Right forelimb (tissue), 1 donor: Measurements from ENCODE around the gene TBC1D5.
"Not testable (repeated sequence)": the region's sequence is repeated elsewhere in the genome, so short reads cannot be mapped to it uniquely, and the experiment has no call there.

ENCODE experiments used
- DNase-seq: peaks from one replicate; pipeline ENCODE4 v3.0.0-alpha.2; 2018

TBC1D5 gene

DNA sequence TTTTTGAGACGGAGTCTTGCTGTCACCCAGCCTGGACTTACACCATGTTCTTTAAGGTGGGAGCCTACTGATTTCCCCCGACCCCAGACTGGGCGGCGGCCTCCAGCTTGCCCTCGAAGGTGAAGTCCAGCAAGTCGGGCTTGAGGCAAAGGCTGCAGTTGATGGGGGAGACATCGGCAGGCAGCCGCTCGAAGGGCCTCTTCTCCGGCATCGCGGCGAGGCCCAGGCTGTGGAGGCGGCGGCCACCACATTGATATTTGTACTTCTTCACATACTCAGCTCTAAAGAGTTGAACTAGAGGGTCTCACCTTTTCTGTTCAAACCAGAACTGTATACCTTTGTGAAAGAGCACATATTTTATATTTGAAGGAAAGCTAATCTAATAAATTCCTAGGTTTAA, 36.4 kb downstream of the TBC1D5 start:
- not testable (repeated sequence) for DNase-seq

DNA sequence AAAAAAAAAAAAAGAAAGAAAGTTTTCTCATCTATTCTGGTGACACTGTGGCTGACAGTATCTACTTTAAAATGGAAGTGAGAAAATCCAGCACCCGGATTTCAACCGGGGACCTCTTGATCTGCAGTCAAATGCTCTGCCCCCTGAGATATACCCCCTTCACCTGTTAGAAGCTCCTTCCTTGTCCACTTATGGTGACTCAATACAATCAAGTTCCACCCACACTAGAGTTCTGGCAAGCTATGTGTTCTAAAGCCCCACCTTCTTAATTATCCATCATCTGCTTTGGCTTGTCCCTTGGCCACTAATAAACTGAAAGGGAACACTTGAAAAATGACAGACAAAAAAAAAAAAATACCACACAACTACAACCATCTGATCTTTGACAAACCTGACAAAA, 42.6 kb downstream of the TBC1D5 start:
- not testable (repeated sequence) for DNase-seq

DNA sequence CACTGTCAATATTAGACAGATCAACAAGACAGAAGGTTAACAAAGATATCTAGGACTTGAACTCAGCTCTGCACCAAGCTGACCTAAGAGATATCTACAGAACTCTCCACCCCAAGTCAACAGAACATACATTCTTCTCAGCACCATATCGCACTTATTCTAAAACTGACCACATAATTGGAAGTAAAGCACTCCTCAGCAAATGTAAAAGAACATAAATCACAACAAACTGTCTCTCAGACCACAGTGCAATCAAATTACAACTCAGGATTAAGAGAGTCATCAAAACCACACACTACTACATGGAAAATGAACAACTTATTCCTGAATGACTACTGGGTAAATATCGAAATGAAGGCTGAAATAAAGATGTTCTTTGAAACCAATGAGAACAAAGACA, 46.8 kb downstream of the TBC1D5 start:
- not testable (repeated sequence) for DNase-seq

DNA sequence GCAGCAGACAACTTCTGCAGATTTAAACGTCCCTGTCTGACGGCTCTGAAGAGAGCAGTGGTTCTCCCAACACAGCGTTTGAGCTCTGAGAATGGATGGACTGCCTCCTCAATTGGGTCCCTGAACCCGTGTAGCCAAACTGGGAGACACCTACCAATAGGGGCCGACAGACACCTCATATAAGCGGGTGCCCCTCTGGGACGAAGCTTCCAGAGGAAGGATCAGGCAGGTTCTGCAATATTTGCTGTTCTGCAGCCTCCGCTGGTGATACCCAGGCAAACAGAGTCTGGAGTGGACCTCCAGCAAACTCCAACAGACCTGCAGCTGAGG, 48.8 kb downstream of the TBC1D5 start:
- DNase-seq: not testable (repeated sequence)

DNA sequence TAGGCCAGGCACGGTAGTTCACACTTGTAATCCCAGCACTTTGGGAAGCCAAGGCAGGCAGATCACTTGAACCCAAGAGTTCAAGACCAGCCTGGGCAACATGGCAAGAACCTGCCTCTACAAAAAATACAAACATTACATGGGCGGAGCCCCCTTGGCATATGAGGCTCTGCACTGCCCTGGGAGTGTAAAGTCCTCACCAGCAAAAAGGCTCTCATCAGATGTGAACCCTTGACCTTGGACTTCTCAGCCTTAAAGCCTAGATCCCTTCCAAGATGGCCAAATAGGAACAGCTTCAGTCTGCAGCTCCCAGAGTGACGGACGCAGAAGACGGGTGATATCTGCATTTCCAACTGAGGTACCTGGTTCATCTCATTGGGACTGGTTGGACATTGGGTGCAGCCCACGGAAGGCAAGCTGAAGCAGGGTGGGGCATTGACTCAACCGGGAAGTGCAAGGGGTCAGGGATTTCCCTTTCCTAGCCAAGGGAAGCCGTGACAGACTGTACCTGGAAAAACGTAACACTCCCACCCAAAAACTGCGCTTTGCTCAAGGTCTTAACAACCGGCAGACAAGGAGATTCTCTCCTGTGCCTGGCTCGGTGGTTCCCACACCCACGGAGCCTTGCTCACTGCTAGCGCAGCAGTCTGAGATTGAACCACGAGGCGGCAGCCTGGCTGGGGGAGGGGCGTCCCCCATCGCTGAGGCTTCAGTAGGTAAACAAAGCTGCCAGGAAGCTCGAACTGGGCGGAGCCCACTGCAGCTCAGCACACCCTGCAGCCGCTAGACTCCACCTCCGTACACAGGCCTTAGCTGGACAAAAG, 49.4 kb downstream of the TBC1D5 start:
- not testable (repeated sequence) for DNase-seq

DNA sequence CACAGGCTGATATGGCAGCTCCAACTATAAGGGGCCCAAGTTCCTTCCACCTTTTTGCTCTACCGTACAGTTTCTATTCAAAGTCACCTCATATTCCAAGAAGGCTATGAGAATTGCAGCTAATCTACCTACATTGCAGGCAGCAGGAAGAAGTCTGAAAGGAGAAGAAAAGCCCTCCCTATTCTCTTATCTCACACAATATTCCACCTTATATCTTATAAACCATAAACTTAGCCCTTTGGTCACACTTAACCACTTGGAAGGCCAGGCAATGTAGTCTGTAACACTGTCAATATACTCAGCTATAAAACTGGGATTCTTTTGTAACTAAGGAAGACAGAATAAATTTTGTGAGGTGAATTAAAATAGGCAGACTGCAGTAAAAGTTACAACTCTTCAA, 54.9 kb downstream of the TBC1D5 start:
- DNase-seq: no peak

DNA sequence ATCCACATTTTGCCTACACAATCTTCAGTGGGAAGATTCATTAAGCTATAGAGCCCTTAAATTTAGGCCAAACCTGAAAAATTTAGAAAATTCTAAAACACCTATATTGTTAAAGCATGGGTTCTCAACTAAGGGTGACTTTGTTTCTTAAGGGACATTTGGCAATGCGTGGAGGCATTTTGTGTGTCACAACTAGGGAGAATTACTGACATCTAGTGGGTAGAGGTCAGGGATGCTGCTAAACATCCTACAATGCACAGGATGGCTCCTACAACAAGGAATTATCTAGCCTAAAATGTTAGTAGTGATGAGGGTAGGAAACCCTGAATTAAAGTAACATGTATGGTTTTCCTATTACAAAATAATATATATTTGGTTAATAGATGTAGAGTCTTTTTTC, 55.8 kb downstream of the TBC1D5 start:
- DNase-seq: no peak

DNA sequence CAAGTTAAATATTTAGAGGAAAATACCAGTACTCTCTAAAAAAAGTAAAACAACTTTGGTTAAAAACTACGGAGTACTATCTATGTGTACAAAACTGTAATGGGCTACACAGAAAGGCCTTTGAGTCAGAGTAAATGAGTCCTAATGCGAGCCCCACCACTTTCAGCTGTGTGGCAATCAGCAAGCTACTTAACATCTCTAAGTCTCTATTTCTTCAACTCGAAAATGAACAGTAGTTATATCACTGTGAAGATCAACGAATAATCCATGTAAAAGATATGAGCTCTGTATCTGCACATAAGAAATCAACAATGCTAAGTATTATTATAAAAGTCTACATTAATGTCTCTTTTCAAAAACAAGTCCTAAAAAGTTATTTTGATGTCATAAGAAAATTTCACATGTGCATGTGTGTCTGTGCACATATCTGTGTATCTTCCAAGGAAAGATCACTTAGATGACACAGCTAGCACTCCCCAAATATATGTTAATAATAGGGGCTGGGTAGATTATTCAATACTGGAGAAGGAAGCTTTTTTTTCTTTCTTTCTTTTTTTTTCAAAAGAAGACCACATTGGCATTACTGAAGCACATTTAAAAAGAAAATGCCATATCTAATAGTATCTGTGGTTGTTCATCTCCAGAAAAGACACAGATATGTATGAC, 58.8 kb downstream of the TBC1D5 start:
- DNase-seq: no peak

DNA sequence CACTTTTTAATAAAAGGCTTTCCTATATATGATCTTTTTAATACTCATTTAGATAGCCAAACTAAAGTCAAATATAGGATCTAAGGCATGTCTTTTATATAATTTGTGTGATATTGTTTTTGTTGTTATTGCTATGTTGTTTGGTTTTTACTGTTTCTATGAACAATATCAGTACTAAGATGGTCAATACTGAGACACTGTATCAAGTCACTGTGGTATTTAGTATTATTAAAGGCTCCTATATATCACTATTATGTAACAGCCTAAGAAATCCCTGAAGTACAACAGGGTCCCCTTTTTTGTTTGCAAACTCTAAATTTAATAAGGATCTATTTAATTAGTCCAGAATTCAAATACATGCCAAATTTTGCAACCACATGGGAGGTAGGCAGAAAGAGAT, 61.9 kb downstream of the TBC1D5 start:
- no peak for DNase-seq

DNA sequence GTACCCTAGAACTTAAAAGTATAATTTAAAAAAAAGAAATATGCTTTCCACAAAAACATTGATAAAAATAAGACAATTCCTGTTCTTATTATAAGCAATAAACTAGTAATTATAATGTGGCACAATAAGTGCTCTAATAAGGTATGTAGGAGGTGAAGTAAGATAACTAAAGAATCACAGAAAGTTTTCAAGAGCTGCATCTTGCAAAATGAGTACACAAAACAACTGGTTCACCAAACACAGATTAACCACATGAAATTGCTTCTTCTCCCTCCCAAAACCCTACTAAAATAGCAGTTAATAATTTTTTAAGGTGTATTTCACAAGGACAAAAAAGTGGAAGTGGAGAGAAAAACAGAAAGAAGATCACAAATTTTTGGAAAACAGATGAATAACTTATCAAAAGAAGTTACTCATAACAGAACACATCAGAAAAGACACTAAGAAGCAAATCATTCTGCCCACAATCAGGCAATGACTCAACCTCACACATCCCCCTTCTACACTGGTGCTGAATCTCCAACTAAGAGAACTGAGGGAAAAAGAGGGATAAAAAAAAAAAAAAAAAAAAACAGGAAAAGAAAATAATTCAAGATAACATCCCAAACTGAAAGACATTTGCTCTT, 64.2 kb downstream of the TBC1D5 start:
- no peak for DNase-seq

DNA sequence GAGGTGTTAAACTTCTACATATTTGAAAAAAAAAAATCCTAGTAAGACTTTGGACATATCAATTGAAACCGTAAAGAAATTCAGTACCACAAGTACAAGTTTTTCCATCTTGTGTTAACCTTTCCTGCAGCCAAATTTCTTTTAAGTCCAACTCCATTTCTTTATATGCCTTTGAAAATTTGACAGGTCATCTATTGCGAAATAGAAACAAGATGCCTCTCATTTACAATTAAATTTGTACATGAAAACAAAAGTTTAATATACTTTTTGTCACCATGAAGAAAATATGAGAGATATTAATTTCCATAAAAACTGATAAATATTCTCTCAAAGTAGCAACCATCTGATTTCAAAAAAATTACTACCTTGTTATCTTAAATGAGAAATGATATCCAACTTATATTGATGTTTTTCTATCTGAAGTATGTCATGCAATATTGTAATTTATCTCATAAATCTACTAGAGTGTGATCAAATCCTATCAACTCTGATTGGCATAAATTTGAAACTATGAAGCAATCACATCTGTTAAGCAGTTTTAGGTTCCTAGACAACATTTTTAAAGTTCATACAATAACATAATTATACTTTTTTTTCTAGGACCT, 68.2 kb downstream of the TBC1D5 start:
- DNase-seq: no peak

DNA sequence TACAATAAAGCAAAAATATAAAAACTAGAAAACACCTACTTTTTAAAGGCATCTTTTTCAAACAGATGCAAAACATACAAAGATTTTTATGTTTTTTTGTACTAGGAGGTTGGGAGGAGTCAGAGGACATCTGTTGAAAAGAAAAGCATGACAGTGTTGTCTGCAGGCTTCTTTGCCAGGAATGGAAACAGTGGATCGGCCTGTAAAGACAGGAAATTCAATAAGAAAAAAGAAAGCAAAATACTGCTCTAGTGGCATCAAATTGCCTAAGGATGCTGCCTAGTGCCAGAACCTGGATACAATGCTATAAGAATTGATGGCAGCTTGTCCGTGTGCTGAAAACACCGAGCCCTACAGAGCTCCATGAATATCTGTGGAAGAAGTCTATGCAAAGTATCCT, 69.9 kb downstream of the TBC1D5 start:
- DNase-seq: no peak

DNA sequence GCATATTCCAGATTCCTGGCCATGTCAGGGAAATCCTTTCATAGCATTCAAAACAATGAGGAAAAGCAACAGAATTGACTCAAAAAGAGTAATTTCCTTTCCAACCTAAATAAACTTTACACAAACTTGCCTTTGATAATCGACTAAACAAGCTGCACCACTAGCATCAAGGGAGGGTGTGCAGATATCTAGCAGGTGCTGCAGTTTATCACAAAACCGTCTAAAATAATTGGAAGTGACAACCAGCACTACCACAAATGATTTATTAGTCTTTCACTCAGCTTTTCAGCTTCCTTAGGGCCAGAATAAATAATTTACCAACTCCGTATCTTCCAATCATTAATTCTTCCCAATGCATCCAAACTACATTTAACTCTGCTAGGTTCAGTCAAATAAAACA, 71.7 kb downstream of the TBC1D5 start:
- DNase-seq: no peak

DNA sequence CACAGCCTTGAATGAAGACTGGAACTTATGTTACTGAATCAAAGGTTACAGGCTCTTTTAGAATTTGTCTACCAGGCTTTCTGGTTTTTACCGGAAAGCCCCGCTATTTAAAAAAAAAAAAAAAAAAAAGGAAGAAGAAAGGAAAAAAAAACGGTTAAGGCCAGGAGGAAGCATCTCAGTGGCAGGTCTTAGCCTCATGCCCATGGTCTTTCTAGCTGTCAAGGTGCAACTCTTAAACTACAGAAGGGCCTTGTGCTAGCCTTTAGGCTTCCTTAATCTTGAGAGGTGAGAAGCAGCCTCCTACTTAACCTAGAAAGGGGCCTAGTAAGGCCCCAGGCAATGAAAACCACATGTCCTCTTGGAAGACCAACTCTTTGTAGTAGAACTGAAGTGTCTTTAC, 77.5 kb downstream of the TBC1D5 start:
- no peak for DNase-seq

DNA sequence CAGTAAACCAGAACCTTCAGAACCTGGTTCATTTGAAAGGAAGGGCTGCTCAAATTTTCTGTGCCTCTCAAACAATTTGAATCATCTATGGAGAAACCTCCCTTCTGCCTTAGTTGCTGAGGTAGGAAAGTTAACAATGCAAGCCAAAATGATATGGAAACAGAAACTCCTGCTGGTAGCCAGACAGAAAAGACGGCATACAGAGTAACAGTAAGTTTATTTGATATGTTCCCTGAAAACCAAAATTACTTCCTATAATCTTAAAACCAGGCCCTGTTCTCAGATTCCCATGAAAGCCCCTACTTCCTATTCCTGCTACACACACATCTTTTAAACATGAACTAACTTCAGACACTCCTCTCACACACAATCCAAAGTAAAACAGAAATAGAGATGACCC, 86.2 kb downstream of the TBC1D5 start:
- DNase-seq: no peak

DNA sequence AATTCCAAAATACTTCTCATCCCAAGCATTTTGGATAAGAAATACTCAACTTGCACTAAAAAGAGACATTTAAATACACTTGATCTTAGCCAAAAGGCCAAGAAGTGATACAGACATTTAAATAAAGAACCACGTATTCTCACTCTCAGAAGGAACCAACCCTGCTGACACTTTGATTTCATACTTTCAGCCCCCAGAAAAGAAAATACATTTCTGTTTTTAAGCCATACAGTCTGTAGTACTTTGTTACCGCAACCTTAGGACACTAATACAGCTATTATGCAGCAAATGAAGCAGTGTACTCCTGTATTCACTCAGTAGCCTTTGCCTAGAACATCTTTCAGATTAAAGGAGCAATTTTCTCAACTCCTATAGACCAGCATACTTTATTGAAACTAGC, 86.7 kb downstream of the TBC1D5 start:
- DNase-seq: no peak

DNA sequence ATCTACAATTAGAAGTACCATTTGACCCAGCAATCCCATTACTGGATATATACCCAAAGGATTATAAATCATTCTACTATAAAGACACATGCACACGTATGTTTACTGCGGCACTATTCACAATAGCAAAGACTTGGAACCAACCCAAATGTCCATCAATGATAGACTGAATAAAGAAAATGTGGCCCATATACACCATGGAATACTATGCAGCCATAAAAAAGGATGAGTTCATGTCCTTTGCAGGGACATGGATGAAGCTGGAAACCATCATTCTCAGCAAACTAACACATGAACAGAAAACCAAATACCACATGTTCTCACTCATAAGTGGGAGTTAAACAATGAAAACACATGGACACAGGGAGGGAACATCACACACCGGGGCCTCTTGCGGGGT, 92.7 kb downstream of the TBC1D5 start:
- not testable (repeated sequence) for DNase-seq

DNA sequence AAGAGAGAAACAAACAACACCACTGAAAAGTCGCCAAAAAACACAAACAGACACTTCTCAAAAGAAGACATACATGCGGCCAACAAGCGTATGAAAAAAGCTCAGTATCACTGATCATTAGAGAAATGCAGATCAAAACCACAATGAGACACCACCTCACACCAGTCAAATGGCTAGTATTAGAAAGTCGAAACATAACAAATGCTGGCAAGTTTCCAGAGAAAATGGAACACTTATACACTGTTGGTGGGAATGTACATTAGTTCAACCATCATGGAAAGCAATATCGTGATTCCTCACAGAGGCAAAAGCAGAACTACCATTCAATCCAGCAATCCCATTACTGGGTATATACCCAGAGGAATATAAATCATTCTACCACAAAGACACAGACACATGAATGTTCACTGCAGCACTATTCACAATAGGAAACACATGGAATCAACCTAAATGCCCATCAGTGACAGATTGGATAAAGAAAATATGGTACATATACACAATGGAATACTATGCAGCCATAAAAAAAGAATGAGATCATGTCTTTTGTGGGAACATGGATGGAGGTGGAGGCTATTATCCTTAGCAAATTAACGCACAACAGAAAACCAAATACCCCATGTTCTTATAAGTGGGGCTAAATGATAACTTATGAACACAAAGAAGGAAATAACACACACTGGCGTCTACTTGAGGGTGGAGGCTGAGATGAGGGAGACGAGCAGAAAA, 93.6 kb downstream of the TBC1D5 start:
- not testable (repeated sequence) for DNase-seq

DNA sequence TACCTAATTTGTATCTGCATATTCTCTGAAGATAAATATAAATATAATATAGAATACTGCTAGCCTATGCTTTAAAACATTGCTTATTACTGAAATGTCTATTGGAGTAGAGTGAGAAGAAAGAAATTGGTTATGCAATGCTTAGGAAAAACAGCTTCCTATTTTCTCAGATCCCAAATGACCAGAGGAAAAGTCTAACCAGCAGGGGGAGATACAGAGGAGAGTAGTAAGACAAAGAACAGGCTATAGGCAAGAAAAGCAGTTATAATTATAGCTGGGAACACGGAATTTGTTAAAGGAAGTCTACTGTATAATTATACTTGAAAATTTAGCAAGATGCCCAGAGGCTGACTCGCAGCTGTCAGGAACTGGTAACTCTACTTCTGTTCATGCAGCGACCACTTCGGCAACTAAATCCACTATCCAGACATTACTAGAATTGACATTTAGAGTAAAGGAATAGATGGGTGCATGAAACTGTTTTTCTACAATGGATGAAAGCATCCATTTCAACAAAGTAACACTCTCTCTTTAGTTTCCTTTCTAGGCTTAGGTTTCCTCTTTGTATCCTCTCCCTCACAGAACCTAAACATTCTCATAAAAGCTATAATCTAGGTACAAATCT, 97.2 kb downstream of the TBC1D5 start:
- DNase-seq: no peak

DNA sequence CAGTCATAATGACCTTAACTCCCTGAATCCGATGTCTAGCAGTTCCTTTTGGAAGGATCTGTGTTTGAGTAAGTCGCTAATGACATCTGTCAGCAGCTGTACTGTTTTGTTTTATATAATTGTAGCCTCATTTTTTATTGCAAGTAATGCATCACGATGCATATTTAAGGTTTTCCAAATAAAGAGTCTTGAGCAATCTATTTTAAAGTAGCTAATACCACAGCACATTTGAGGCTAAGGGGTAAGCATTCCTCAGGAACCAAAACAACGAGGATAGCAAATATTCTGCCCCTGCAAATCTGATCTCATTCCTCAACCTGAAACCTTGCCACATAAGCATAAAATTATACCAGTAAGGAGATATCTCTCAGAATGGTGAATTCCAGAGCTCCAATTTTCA, 98.7 kb downstream of the TBC1D5 start:
- no peak for DNase-seq

DNA sequence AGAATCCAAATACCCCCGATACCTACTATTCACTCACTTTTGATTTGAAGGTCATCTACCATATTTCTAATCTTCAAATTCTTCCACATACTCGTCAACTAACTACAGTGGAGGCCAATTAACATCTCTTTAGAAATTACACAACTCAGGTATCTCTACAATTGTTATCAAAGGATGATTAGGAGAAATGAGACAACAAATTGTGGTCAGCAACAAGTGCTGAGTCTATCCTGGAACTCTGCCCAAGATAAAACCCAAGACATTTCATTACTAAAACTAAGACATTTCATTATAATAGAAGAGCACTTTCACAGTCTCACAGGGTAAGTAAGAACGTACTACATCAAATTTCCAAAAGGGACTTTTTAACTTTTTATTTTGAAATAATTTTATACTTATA, 100.0 kb downstream of the TBC1D5 start:
- DNase-seq: no peak

DNA sequence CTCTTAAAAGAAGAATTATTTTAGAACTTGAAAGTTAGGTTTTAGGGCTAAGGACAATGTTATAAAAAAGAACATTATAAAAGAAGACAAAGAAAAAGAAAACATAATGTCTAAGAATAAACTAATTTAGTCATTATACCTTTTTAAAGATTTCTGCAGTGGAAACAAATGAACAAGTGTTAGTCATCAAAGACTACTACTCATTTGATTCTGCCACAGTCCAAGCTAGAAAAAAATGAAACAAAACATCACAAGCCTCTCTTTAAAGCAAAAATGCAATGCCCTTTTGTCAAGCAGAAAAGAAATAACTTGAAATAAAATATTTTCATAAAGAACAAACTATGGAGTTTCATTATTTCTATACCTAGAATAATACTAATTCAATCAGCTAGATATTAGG, 102.0 kb downstream of the TBC1D5 start:
- DNase-seq: no peak

DNA sequence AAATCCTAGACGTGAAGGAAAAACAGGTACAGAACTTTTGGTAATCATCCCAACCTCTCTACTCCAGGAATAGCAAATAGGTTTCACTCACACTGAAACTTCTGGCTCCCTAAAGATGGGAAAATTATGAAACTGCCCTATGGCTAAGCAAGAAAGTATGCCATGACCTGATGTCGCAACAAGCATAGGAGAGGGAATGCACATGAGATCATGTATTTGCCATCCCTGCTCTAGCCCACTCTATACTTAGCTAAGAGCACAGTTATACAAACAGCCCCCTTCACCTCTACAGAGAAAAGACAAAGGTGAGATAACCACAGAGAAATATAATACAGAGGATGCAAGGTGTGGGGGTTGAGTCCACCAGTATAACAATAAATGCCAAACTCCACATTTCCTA, 102.7 kb downstream of the TBC1D5 start:
- DNase-seq: no peak
